Measurements from ENCODE around the gene GPX5. TPM values are rescaled to one million over a fixed set of nuclear protein-coding genes. Genes with fewer than 3 reads are reported as not detected.

The GPX5 gene, protein sequence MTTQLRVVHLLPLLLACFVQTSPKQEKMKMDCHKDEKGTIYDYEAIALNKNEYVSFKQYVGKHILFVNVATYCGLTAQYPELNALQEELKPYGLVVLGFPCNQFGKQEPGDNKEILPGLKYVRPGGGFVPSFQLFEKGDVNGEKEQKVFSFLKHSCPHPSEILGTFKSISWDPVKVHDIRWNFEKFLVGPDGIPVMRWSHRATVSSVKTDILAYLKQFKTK
- total RNA-seq (2021; ENCODE audit: unreplicated experiment), result not detected
- not detected for polyA plus RNA-seq (2012; ENCODE audit: insufficient read length)
- Bru-seq, nascent RNA, result not detected
- BruChase-seq, experiment 1, labeled RNA remaining after a 2-hour chase, result not detected
- not detected for BruChase-seq, experiment 2, labeled RNA remaining after a 6-hour chase
- long read RNA-seq, result 0 reads

DNA sequence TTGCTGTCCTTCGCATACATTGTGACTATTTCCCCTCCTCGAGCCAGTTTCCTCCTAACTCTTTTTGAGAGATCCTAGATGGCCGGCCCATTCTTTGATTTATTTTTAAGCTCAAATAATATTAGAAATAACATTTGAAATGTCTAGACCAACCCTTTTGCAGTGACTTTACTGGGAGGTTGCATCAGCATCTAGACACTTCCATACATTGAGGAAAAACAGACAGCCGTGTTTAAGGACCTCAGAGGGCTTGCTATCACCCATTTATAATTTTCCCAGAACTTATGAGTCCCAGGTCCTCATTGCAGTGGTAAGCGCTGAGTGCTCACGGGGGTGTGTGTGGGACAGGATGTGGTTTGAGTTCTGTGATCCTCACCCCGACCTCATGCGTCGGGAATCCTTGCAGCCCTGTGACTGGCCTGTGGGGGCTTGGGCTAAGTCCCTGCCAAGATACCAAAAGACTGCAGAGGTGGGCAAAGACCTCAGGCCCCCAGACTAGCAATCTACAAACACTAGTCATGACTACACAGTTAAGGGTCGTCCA, at the start of gene GPX5:
Gene GPX5 (plus strand): TSS at position 386 of the 544 bp plus-strand sequence. CDS start 133 bp downstream, at position 519.
- H3K27ac ChIP-seq (ENCODE audit: low read length), result no peak within 1 kb of the TSS
- BruUV-seq (replicated peaks), result no TSS peak

DNA sequence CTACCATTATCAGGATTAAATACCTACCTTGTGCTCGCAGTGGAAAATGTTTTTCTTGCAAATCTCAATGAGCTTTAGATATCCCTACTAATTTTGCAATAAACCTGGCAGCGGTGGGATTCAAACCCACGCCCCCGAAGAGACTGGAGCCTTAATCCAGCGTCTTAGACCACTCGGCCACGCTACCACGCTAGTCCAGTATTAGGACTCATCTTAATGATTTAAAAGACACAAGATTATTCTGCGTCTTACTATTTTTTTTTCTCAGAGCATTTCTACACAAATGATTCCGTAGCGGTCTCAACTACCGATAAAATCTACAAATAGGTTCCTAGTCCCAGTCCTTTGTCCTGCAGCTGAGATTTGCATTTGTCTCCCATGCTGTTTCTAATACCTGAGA, 47.2 kb upstream of the GPX5 start:
- in situ Hi-C loops (cut with HindIII; ENCODE audit: low pct_unique_long_range_greater_than_20kb, low sequenced_read_pairs), result no loop called here
- intact Hi-C loops (cut with micrococcal nuclease; ENCODE audit: unreplicated experiment), result no loop called here
- BruUV-seq (replicated peaks), result no TSS peak

More for the DNA sequence above, at the start of gene GPX5:
- H3K27me3 ChIP-seq (ENCODE audit: control insufficient read depth, insufficient read depth, low read length), result peaks cover 25% of the 10 kb centered on the region
- in situ Hi-C loops (cut with HindIII; ENCODE audit: low pct_unique_long_range_greater_than_20kb, low sequenced_read_pairs) (no loop called here), intact Hi-C loops (cut with micrococcal nuclease; ENCODE audit: unreplicated experiment) (no loop called here)
- no peaks in the 10 kb centered on the region for H3K4me1 ChIP-seq (ENCODE audit: control insufficient read depth, insufficient read depth, low read length)
- H3K9me3 ChIP-seq (ENCODE audit: control insufficient read depth, insufficient read depth, low read depth, low read length), result no peaks in the 10 kb centered on the region
- TF ChIP-seq, protein P1, sequence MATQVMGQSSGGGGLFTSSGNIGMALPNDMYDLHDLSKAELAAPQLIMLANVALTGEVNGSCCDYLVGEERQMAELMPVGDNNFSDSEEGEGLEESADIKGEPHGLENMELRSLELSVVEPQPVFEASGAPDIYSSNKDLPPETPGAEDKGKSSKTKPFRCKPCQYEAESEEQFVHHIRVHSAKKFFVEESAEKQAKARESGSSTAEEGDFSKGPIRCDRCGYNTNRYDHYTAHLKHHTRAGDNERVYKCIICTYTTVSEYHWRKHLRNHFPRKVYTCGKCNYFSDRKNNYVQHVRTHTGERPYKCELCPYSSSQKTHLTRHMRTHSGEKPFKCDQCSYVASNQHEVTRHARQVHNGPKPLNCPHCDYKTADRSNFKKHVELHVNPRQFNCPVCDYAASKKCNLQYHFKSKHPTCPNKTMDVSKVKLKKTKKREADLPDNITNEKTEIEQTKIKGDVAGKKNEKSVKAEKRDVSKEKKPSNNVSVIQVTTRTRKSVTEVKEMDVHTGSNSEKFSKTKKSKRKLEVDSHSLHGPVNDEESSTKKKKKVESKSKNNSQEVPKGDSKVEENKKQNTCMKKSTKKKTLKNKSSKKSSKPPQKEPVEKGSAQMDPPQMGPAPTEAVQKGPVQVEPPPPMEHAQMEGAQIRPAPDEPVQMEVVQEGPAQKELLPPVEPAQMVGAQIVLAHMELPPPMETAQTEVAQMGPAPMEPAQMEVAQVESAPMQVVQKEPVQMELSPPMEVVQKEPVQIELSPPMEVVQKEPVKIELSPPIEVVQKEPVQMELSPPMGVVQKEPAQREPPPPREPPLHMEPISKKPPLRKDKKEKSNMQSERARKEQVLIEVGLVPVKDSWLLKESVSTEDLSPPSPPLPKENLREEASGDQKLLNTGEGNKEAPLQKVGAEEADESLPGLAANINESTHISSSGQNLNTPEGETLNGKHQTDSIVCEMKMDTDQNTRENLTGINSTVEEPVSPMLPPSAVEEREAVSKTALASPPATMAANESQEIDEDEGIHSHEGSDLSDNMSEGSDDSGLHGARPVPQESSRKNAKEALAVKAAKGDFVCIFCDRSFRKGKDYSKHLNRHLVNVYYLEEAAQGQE (IDR thresholded peaks at IDR 0.05; ENCODE audit: insufficient read depth in 1 of 2, low read depth in 2 of 2, low read length in 1 of 2), result no peak
- TF ChIP-seq POLR2AphosphoS5 (IDR thresholded peaks at IDR 0.05; ENCODE audit: low read depth, low read length) (no peak), TCF7L2 (IDR thresholded peaks at IDR 0.05; ENCODE audit: low read depth, low read length) (no peak), SIN3A (IDR thresholded peaks at IDR 0.05; ENCODE audit: borderline replicate concordance, insufficient read depth, low read depth, low read length) (no peak)
- TF ChIP-seq, protein P2, sequence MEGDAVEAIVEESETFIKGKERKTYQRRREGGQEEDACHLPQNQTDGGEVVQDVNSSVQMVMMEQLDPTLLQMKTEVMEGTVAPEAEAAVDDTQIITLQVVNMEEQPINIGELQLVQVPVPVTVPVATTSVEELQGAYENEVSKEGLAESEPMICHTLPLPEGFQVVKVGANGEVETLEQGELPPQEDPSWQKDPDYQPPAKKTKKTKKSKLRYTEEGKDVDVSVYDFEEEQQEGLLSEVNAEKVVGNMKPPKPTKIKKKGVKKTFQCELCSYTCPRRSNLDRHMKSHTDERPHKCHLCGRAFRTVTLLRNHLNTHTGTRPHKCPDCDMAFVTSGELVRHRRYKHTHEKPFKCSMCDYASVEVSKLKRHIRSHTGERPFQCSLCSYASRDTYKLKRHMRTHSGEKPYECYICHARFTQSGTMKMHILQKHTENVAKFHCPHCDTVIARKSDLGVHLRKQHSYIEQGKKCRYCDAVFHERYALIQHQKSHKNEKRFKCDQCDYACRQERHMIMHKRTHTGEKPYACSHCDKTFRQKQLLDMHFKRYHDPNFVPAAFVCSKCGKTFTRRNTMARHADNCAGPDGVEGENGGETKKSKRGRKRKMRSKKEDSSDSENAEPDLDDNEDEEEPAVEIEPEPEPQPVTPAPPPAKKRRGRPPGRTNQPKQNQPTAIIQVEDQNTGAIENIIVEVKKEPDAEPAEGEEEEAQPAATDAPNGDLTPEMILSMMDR (IDR thresholded peaks at IDR 0.05), result no peak
- ATAC-seq, result no peak
- DNase-seq (ENCODE audit: low read depth, low spot score), result no peak
- POLR2A ChIA-PET, result no interaction called here
- H3K4me3 ChIP-seq (ENCODE audit: low read depth in 2 of 2, low read length in 2 of 2), result no peak within 1 kb of the TSS
- H3K36me3 ChIP-seq (ENCODE audit: control insufficient read depth, insufficient read depth, low read length), result no peaks in the 10 kb centered on the region
- CTCF ChIA-PET, result no interaction called here

More for the DNA sequence above, 47.2 kb upstream of the GPX5 start:
- H3K4me1 ChIP-seq (ENCODE audit: control insufficient read depth, insufficient read depth, low read length), result peaks cover 8% of the 10 kb centered on the region
- H3K36me3 ChIP-seq (ENCODE audit: control insufficient read depth, insufficient read depth, low read length), result no peaks in the 10 kb centered on the region
- CTCF ChIA-PET, result interaction anchor here (0.9 kb wide), 1 partner anchor 94 kb away, joined by 3 read pairs; no protein-coding TSS in a partner anchor
- TF ChIP-seq POLR2AphosphoS5 (IDR thresholded peaks at IDR 0.05; ENCODE audit: low read depth, low read length) (no peak), SIN3A (IDR thresholded peaks at IDR 0.05; ENCODE audit: borderline replicate concordance, insufficient read depth, low read depth, low read length) (no peak), TCF7L2 (IDR thresholded peaks at IDR 0.05; ENCODE audit: low read depth, low read length) (no peak)
- TF ChIP-seq, protein P1 (IDR thresholded peaks at IDR 0.05; ENCODE audit: insufficient read depth in 1 of 2, low read depth in 2 of 2, low read length in 1 of 2), result no peak
- TF ChIP-seq, protein P2 (IDR thresholded peaks at IDR 0.05), result no peak
- DNase-seq (ENCODE audit: low read depth, low spot score) (no peak), ATAC-seq (no peak)
- H3K4me3 ChIP-seq (ENCODE audit: low read depth in 2 of 2, low read length in 2 of 2), result peak overlapping the region in 1 of 2 experiments; percentile 26; a peak in 2 of 4 replicates
- POLR2A ChIA-PET, result no interaction called here
- no peaks in the 10 kb centered on the region for H3K9me3 ChIP-seq (ENCODE audit: control insufficient read depth, insufficient read depth, low read depth, low read length)
- H3K27me3 ChIP-seq (ENCODE audit: control insufficient read depth, insufficient read depth, low read length), result peaks cover 4% of the 10 kb centered on the region; the same call in 1 of the 2 replicates
- no peak overlapping the region for H3K27ac ChIP-seq (ENCODE audit: low read length)
